Eye (tissue), 1 donor: ENCODE data around the gene ZMYND8.
"Not testable (repeated sequence)": the region's sequence is repeated elsewhere in the genome, so short reads cannot be mapped to it uniquely, and the experiment has no call there.

ENCODE experiments used
- DNase-seq: peaks from one replicate; pipeline ENCODE4 v3.0.0-alpha.2; 2015

Gene ZMYND8

DNA sequence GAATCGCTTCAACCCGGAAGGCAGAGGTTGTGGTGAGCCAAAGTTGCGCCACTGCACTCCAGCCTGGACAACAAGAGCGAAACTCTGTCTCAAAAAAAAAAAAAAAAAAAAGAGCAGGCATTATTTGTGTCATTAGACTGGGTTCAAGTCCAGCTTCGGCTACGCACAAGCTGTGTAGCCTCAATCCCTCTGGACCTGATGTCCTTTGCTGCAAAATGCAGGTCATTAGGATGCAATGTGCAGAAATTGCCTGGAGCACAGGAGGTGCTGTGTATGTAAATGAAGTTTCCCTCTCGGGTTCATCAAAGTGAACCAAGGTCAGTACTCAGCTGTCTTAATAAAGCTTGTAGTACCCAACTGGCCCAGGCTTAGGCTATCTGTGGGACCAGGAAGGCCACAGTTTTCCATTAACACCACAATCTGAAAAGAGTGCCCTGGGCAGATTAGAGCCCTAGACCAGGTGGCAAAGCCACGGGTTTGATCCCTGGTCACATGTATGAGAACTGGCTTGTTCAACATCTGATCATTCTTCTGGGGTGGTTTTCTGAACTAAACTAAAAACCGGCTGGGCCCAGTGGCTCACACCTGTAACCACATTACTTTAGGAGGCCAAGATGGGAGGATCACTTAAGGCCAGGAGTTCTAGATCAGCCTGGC lies 155.3 kb downstream of the ZMYND8 start:
- DNase-seq, result no peak

GRCh38 chr20:47198996-47199552 lies 157.4 kb downstream of the ZMYND8 start:
- no peak for DNase-seq

DNA sequence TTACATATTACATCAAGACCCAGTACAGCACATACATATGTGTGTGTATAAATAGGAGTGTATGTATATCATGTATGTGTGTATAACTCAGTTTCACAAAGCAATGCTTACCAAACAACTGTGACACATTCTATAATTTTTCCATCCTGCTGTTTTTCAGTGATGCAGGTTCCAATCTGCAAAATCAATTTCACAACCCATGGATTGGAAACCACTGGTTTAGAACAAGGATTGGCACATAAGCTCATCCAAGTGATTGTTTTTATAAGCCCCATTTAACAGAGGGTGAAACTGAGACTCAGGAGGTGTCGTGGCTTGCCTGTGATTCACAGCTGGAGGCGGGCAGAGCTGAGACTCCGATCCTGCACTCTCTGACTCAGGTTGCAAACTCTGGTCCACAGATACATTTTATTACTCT lies 158.2 kb downstream of the ZMYND8 start:
- DNase-seq, result no peak

DNA sequence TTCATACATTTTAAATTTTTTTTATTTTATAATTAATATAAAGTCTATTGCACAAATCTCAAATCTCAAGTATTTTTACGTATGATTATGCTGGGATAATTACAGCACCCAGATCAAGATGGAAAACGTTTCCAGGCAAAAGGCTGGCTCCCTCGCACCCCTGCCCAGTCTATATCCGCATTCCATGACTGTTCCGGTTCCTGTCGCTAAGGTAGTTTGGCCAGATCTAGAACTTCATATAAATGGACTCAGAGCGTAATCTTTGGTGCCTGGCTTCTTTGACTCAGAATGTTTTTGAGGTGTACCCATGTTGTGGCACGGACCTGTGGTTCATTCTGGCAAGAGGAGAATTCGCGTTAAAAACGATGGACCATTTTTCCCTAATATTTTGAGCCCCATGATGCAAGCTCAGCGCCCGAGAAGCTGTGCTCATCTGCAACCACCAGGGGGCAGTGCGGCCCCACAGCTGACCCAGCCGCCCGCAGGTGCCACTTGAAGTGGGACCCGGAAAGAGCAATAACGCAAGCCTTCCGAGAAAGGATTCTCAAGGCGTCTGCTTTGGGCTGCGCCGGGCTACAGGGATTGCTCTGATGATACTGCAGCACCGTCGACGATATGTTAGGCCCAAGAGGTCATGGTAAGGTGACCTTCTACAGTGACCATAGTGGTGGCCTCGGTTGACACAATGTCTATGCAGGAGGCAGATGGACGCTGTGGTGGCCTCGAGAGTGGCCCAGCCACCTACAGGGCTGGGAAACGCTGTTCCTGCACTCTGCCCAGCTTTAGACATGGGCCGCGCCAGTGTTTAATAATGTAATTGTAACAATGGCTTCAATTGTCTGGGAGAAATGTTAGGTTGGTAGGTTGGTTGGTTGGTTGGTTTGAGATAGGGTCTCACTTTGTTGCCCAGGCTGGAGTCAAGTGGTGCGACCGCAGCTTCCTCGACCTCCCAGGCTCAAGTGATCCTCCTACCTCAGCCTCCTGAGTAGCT lies 160.1 kb downstream of the ZMYND8 start:
- DNase-seq, result peak; percentile 81

GRCh38 chr20:47195573-47195972 lies 160.9 kb downstream of the ZMYND8 start:
- DNase-seq, result no peak

DNA sequence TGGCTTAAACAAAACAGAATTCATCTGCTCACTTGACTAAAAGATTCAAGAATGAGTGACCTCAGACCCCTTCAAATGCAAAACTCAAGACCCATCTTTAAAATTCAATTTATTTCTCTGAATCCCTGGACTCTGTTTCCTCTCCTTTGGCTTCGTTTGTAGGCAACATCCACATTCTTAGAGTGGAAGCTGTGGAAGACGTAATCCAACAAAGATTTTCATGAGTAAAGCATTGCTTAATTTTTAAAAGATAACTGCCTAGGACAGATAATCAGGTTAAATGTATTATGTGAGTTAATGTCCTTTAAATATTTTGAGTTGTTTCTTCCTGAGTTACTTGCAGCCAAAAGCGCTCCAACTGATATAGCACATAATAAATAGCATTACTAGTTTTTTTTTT lies 164.5 kb downstream of the ZMYND8 start:
- DNase-seq, result no peak

- no peak for DNase-seq
These were observed 165.3 kb downstream of the ZMYND8 start for GRCh38 chr20:47191074-47191673.

DNA sequence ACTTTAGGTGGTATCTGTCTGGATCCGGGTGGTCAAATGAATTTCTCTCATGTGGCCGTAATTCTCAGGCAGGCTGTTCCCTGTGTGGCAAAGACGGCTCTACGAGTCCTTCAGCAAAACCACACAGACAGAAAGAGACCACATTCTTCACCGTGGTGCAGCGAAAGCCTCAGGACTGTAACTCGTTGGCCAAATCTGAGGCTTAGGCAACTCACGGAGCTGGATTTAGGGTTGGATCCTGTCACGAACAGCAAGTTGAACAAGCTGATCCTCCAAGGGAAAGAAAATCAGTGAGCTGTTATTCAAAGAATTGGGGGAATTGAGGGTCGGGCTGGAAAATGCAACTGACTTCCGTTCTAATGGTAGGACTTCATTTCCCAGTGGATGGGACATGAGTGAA lies 167.4 kb downstream of the ZMYND8 start:
- no peak for DNase-seq

- no peak for DNase-seq
These were observed 168.0 kb downstream of the ZMYND8 start for GRCh38 chr20:47188540-47188939.

GRCh38 chr20:47187450-47188195 lies 168.9 kb downstream of the ZMYND8 start:
- no peak for DNase-seq

GRCh38 chr20:47183367-47183766 lies 173.1 kb downstream of the ZMYND8 start:
- no peak for DNase-seq

DNA sequence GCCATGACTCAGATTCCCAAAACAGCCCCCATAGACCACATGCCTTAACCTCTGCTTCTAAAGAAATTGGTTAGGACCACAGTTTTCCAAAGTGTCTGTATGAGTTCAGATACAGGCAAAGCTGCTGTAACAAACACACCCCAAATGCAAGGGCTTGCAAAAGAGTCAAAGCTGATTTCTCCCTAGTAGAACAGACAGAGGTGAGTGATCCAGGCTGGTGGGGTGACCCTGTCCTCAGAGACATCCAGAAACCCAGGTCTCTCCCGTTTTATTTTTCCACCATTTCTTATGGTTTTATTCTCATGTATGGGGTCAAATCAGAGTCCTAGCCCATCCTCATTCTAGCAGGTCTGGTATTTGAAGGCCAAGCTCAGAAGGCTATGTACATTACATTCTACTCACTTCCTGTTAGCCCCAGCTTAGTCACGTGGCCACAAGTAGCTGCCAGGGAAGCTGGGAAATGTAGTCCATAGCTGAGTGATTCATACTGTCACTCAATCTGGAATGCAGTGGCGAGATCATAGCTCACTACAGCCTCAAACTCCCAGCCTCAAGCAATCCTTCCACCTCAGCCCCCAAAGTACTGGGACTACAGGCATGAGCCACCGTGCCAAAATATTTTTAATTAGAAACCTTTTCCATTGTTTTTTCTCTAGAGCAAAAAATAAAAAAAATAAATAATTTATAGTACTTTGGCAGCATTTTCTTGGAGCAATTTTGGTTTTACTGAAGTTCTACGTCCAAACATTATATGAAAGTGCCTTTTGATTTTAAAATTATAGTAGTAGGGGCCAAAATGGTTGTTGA lies 175.2 kb downstream of the ZMYND8 start:
- DNase-seq, result peak; percentile 45

GRCh38 chr20:47179267-47179666 lies 177.2 kb downstream of the ZMYND8 start:
- no peak for DNase-seq

DNA sequence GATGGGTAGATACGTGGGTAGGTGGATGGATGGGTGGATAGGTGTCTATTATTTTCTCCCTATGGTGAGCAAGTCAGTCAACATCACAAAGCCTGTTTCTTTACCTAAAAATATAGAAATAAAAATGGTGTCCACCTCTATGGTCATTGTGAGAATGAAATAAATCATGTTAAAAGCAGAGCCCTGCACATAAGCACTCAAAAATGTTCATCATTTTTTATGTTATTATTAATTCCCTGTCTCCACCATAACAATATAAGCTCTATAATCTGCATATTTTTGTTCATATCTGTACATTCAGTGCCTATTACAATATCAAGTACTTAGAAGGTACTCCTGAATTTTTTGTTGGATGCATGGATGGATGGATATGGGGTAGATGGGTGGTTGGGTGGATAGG lies 177.6 kb downstream of the ZMYND8 start:
- no peak for DNase-seq

GRCh38 chr20:47178277-47178676 lies 178.2 kb downstream of the ZMYND8 start:
- no peak for DNase-seq

DNA sequence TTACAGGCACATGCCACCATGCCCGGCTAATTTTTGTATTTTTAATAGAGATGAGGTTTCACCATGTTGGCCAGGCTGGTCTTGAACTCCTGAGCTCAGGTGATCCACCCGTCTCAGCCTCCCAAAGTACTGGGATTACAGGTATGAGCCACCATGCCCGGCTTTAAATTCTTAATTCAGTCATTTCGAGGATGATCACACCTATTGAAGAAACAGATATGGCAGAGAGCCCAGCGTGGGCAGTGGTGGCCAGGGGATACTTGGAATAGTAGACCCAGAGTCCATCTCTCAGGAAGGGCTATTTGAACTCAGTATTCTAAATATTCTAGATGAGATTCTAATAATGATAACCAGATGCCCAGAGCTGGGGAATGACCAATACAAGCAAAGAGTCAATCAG lies 180.3 kb downstream of the ZMYND8 start:
- DNase-seq, result not testable (repeated sequence)

DNA sequence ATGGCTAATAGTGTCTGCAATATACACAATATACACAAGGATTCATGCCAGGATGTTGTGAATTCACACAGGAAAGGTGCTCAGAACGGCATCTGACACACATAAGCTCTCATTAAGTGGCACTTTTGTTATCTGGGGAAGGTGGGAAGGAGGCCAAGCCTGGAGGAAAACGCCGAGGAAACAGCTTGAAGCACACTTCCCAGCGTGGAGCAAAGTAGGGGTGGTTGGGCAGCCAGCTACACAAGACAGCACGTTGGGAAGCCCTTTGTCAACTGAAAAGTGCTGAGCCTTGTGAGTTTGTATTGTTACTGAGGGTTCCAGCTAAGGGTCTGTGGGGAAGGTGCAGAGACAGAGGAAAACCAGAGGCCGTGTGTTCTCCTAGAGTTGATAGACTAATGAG lies 181.0 kb downstream of the ZMYND8 start:
- no peak for DNase-seq

GRCh38 chr20:47174456-47175243 lies 181.8 kb downstream of the ZMYND8 start:
- DNase-seq, result no peak

GRCh38 chr20:47173596-47174216 lies 182.8 kb downstream of the ZMYND8 start:
- DNase-seq, result no peak

- no peak for DNase-seq
These were observed 183.9 kb downstream of the ZMYND8 start for GRCh38 chr20:47172579-47172978.
